MM.1S (cell line): ENCODE data around the gene ASNS.
"Not testable (repeated sequence)": the region's sequence is repeated elsewhere in the genome, so short reads cannot be mapped to it uniquely, and the experiment has no call there.

Experiments
- EZH2phosphoT487 ChIP-seq: fragments of 300-600 bp; sonication (generic); IDR thresholded peaks from 2 replicates; pipeline ENCODE4 v1.6.1; 2018; ENCODE audit warnings: antibody characterized with exemption, low read length
- TF ChIP-seq, protein P1 (sequence below): fragments of 300-600 bp; sonication (generic); IDR thresholded peaks from 2 replicates; pipeline ENCODE4 v1.5.1; 2016; ENCODE audit warnings: antibody characterized with exemption, low read length, mixed read lengths

DNA sequence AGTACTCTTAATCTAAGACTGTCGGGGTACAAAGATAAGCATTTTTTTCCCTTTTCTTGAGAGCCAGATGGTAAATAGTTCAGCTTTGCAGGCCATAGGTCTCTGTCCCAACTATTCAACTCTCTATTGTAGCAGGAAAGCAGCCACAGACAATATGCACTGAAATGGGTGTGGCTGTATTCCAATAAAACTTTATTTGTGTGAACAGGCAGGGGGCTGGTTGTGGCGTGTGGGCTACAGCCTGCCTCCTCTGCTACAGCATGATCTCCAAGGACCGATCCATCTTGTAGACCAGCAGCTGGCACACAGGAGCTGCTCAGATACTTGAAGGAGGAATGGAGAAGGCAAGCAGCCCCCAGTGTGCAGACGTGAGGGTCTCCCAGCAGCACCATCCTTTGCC, 49.0 kb upstream of the ASNS start:
- TF ChIP-seq, protein P1, sequence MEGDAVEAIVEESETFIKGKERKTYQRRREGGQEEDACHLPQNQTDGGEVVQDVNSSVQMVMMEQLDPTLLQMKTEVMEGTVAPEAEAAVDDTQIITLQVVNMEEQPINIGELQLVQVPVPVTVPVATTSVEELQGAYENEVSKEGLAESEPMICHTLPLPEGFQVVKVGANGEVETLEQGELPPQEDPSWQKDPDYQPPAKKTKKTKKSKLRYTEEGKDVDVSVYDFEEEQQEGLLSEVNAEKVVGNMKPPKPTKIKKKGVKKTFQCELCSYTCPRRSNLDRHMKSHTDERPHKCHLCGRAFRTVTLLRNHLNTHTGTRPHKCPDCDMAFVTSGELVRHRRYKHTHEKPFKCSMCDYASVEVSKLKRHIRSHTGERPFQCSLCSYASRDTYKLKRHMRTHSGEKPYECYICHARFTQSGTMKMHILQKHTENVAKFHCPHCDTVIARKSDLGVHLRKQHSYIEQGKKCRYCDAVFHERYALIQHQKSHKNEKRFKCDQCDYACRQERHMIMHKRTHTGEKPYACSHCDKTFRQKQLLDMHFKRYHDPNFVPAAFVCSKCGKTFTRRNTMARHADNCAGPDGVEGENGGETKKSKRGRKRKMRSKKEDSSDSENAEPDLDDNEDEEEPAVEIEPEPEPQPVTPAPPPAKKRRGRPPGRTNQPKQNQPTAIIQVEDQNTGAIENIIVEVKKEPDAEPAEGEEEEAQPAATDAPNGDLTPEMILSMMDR, result not testable (repeated sequence)
- not testable (repeated sequence) for TF ChIP-seq EZH2phosphoT487
